Adrenal gland (tissue), 12 donors: ENCODE measurements around the gene ST3GAL3. TPM values are rescaled to one million over a fixed set of nuclear protein-coding genes. Genes with fewer than 3 reads are reported as not detected.

Experiments used
- DNase-seq, 7 donors: peaks; one replicate each; pipeline ENCODE4 v3.0.0-alpha.2; 2019 to 2020
- H3K27ac ChIP-seq, 5 donors: fragments of 200-600 bp; sonication (generic) in 4 of 5; 1 replicate in 3 of 5; 2 replicates in 2 of 5; pipeline versions ENCODE4 v1.5.1 to v1.8.0; 2016 to 2020; ENCODE audit warnings: mild to moderate bottlenecking in 1 of 5
- H3K27me3 ChIP-seq: fragments of 200-600 bp; 2 replicates; pipeline ENCODE4 v1.8.0; 2021
- H3K36me3 ChIP-seq, 2 donors: fragments of 200-600 bp; replicated peaks in 1 of 2; 1 replicate in 1 of 2; 2 replicates in 1 of 2; pipeline versions ENCODE4 v1.5.1 to v1.8.0; 2018 to 2022
- H3K4me1 ChIP-seq, 2 donors: fragments of 200-600 bp; replicated peaks in 1 of 2; 1 replicate in 1 of 2; 2 replicates in 1 of 2; pipeline versions ENCODE4 v1.5.1 to v1.8.0; 2018 to 2021
- H3K4me3 ChIP-seq, 4 donors: fragments of 200-600 bp; sonication (generic) in 3 of 4; one replicate each; pipeline ENCODE4 v1.5.1; 2016 to 2018
- H3K9me3 ChIP-seq, 3 donors: fragments of 200-600 bp; sonication (generic) in 1 of 3; replicated peaks in 1 of 3; 1 replicate in 2 of 3; 2 replicates in 1 of 3; pipeline versions ENCODE4 v1.5.1 to v1.8.0; 2016 to 2021
- CTCF ChIP-seq, 6 experiments: fragments of 450-650 bp in 4 of 6; fragments of 200-600 bp in 2 of 6; sonication (generic) in 1 of 6; IDR thresholded peaks; 1 replicate in 5 of 6; 2 replicates in 1 of 6; pipeline versions ENCODE4 v1.5.1 to v1.8.0; 2016 to 2021; ENCODE audit warnings: antibody characterized with exemption in 6 of 6, mild to moderate bottlenecking in 2 of 6, moderate library complexity in 1 of 6
- POLR2A ChIP-seq, 2 donors: fragments of 450-650 bp; IDR thresholded peaks; one replicate each; pipeline ENCODE4 v1.6.1; 2017; ENCODE audit warnings: antibody characterized with exemption in 2 of 2, mild to moderate bottlenecking in 2 of 2, moderate library complexity in 1 of 2
- WGBS, 4 donors: extraction: QIAGEN DNeasy Blood & Tissue Kit in 2 of 4; methylation state at CpG; one replicate each; pipeline versions ENCODE4 v1.1.5 to v1.1.7; 2013 to 2017; 5-methylcytosine and 5-hydroxymethylcytosine counted together
- intact Hi-C, 2 donors: fragments of 100-400 bp; cut with DNase I; formaldehyde crosslinking; loops; one replicate each; pipeline versions ENCODE4 v1.14.1 to v1.15.0; 2022 to 2023
- polyA plus RNA-seq, 3 donors: library from polyadenylated mRNA; stranded (reverse); fragments of 200-250 nt in 2 of 3; fragments of 350-450 nt in 1 of 3; fragmentation: Illumina TruSeq in 1 of 3; extraction: RNeasy Lipid Tissue Mini Kit (QIAGEN cat#74804) in 1 of 3; gene quantifications; one replicate each; pipeline ENCODE4 v1.2.3, GENCODE V29; 2013 to 2014
- total RNA-seq, 9 donors: library from RNA; depleted of rRNA in 4 of 9; stranded (reverse); fragments of >200 nt in 4 of 9; fragments of 120-200 nt in 1 of 9; fragmentation: NEBNext Ultra II Directional in 1 of 9; extraction: Animal tissue kit (Norgen Biotek cat#: 25700) in 1 of 9; gene quantifications; one replicate each; pipeline versions ENCODE4 v1.1.0 to v1.2.4, GENCODE V29; 2013 to 2023
- donor health status: healthy with polysubstance abuse.
- donor health status: Bipolar disorder and iron deficiency.
- donor health status: DM: yes; HTN: yes; CAD: no.
- donor health status: DM: no; HTN: no; CAD: no.
- donor health status: DM: no; HTN: no; CAD: no.
- donor health status: DM: yes; HTN: yes; CAD: no.

Gene ST3GAL3
- total and polyA plus RNA-seq, 12 donors = 15.6 to 47.5 (median 27.7) TPM

DNA sequence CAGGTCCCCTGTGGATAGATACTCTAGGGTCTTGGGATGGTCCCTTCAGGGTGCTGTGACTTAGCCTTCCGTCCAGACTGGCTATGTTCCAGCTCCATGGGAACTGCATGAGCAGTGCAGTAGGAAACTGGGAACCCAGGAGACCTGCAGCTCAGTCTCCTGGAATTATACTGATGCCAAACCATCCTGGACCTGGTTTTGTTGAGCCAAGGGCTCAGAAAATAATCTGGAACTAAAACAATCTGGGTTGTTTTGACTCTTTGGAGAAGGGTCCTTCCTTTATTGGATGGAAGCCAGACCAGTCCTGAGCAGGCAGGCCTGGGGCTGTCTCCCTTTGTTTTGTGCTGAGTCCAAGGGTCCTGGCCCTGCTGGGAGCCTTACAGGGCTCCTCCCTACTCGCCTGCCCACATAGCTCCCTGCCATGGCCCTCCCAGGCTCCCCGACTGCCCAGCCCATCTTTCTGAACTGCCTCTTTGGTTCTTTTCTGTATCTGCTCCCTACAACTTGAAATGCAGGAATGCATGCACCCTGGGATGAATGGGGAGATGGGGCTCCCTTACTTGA, 240.6 kb downstream of the ST3GAL3 start:
- no peaks in the 10 kb centered on the region for H3K27me3 ChIP-seq
- TF ChIP-seq CTCF (IDR thresholded peaks at IDR 0.05) = no peak
- TF ChIP-seq POLR2A (IDR thresholded peaks at IDR 0.05) = no peak
- 37 to 42% (median 41%) methylated on average over 3 of the region's 3 CpGs for WGBS, 4 donors
- intact Hi-C loops = no loop called here
- H3K36me3 ChIP-seq = peaks cover 0 to 7% of the 10 kb centered on the region in 2 donors
- peak in 2 of 7 donors; percentile 27 to 30 for DNase-seq
- peak overlapping the region in 2 of 4 donors; percentile 47 to 84 for H3K4me3 ChIP-seq
- H3K9me3 ChIP-seq = no peaks in the 10 kb centered on the region
- H3K27ac ChIP-seq = no peak overlapping the region
- peaks cover 23 to 30% of the 10 kb centered on the region in 2 donors for H3K4me1 ChIP-seq

- WGBS, 4 donors = 89 to 100% (median 92%) methylated on average over 2 to 13 of the region's 13 CpGs
- DNase-seq = no peak
- intact Hi-C loops = no loop called here
Observed at GRCh38 chr1:43949678-43950077, 242.3 kb downstream of the ST3GAL3 start.

GRCh38 chr1:43951021-43951985, 244.0 kb downstream of the ST3GAL3 start:
- intact Hi-C loops = no loop called here

More at GRCh38 chr1:43949678-43950077, 242.3 kb downstream of the ST3GAL3 start:
- H3K4me3 ChIP-seq = no peak overlapping the region
- H3K4me1 ChIP-seq = peaks cover 23 to 38% of the 10 kb centered on the region in 2 donors
- H3K27me3 ChIP-seq = no peaks in the 10 kb centered on the region
- H3K36me3 ChIP-seq = peaks cover 0 to 7% of the 10 kb centered on the region in 2 donors
- no peak overlapping the region for H3K27ac ChIP-seq
- TF ChIP-seq POLR2A (IDR thresholded peaks at IDR 0.05) = no peak
- no peak for TF ChIP-seq CTCF (IDR thresholded peaks at IDR 0.05)
- no peaks in the 10 kb centered on the region for H3K9me3 ChIP-seq

More at GRCh38 chr1:43951021-43951985, 244.0 kb downstream of the ST3GAL3 start:
- H3K4me3 ChIP-seq = no peak overlapping the region
- WGBS, 4 donors = 83 to 92% (median 87%) methylated on average over 4 of the region's 4 CpGs
- H3K4me1 ChIP-seq = peaks cover 15 to 25% of the 10 kb centered on the region in 2 donors
- no peak overlapping the region for H3K27ac ChIP-seq
- no peaks in the 10 kb centered on the region for H3K9me3 ChIP-seq
- TF ChIP-seq POLR2A (IDR thresholded peaks at IDR 0.05) (no peak), CTCF (IDR thresholded peaks at IDR 0.05) (no peak)
- no peak for DNase-seq
- peaks cover 0 to 7% of the 10 kb centered on the region in 2 donors for H3K36me3 ChIP-seq
- no peaks in the 10 kb centered on the region for H3K27me3 ChIP-seq
